ENCODE data around the gene P2RX5. TPM values are rescaled to one million over a fixed set of nuclear protein-coding genes. Genes with fewer than 3 reads are reported as not detected.
A peak's percentile ranks its signal among the peaks of the same experiment; 100 is the strongest.

P2RX5 gene
- total RNA-seq, 2 donors from 2014 or later = 46.5 to 60.1 TPM

- Mint-ChIP-seq H3K9me3 (no peaks in the 10 kb centered on the region), H3K27ac (peak overlapping the region; percentile 46)
- ATAC-seq (replicated peaks in 1 of 2) = no peak
These were observed 60.3 kb downstream of the P2RX5 start for GRCh38 chr17:3635474-3636153.

GRCh38 chr17:3632287-3632686 is 63.7 kb downstream of the P2RX5 start:
- DNase-seq (no peak), ATAC-seq (replicated peaks in 1 of 2) (no peak)
- Mint-ChIP-seq H3K36me3 (ENCODE audit: insufficient read depth in 2 of 2) (peaks cover 2 to 5% of the 10 kb centered on the region in 2 donors), H3K9me3 (no peaks in the 10 kb centered on the region), H3K4me3 (no peak overlapping the region), H3K27me3 (ENCODE audit: low read depth) (no peaks in the 10 kb centered on the region), H3K4me1 (ENCODE audit: low read depth) (peaks cover 19% of the 10 kb centered on the region), H3K27ac (no peak overlapping the region)

More at GRCh38 chr17:3635474-3636153, 60.3 kb downstream of the P2RX5 start:
- Mint-ChIP-seq H3K36me3 (ENCODE audit: insufficient read depth in 2 of 2) (no peaks in the 10 kb centered on the region), H3K27me3 (ENCODE audit: low read depth) (no peaks in the 10 kb centered on the region), H3K4me3 (peak overlapping the region; percentile 95 to 98), H3K4me1 (ENCODE audit: low read depth) (peaks cover 44% of the 10 kb centered on the region)
- DNase-seq = no peak

GRCh38 chr17:3630781-3631180 is 65.2 kb downstream of the P2RX5 start:
- H3K9me3 Mint-ChIP-seq = no peaks in the 10 kb centered on the region
- DNase-seq = no peak
- H3K36me3 Mint-ChIP-seq (ENCODE audit: insufficient read depth in 2 of 2) = peaks cover 2 to 16% of the 10 kb centered on the region in 2 donors
- no peaks in the 10 kb centered on the region for H3K27me3 Mint-ChIP-seq (ENCODE audit: low read depth)
- H3K4me1 Mint-ChIP-seq (ENCODE audit: low read depth) = peaks cover 15% of the 10 kb centered on the region
- no peak overlapping the region for H3K4me3 Mint-ChIP-seq
- no peak for ATAC-seq (replicated peaks in 1 of 2)
- no peak overlapping the region for H3K27ac Mint-ChIP-seq

DNA sequence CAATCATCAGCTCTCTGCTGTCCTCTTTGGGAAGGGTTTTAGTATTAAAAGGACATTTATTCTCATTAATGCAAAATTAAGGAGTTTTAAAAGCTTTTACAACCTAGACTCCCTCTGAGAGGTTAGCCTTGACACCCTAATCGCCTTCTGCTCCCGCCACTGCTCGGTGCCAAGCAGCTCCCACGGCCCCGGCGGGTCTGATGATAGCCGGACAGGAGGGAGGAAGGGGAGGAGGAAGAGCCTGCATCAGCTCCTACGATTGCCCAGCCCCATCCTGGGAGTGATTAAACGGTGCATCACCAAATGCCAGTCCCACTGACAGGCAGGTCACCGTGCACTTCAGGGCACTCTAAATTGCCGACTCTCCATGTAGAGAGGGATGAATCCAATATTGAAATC is 68.2 kb downstream of the P2RX5 start:
- Mint-ChIP-seq H3K36me3 (ENCODE audit: insufficient read depth in 2 of 2) (peaks cover 2 to 20% of the 10 kb centered on the region in 2 donors), H3K27me3 (ENCODE audit: low read depth) (no peaks in the 10 kb centered on the region), H3K27ac (no peak overlapping the region), H3K4me3 (no peak overlapping the region), H3K4me1 (ENCODE audit: low read depth) (no peaks in the 10 kb centered on the region), H3K9me3 (no peaks in the 10 kb centered on the region)
- DNase-seq (no peak), ATAC-seq (replicated peaks in 1 of 2) (no peak)

DNA sequence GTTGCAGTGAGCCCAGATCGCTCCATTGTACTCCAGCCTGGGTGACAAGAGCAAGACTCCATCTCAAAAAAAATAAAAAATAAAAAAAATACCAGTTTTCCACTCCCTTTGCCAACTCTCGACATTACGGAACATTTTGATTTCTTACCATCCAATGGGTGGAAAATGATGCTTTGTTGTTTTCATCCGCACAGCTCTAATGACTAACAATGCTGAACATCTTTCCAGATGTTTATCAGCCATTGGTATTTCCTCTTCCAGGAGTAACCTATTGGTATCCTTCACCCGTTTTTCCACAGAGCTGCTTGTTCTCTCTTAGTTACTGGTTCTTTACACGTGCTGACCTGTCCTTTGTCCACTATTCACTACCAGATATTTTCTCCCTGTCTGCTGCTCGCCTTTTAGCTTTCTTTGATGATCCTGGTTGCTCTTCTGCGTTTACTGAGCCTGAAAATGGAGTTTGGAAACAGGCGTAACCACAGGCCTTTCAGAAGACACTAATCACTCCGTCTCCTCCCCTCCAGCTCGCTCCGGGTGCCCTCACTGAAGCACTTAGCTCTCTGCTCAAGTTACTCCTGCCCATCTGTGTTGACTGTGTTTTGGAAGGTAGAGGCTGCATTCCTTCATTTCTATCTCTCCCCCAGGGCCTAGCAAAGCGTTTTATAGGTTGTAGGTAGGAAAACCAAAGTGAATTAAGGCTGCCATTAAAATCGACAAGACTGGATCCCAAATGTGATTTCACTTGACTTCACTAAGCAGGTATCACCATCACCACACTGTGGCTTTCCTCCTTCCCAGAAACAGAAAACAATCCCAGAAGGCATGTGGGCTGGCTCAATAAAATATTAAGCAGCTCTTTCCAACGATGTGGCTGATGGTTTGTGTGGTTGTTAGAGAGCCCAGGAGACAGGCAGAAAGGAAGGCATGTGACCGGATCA is 68.9 kb downstream of the P2RX5 start:
- Mint-ChIP-seq H3K4me1 (ENCODE audit: low read depth) (no peaks in the 10 kb centered on the region), H3K4me3 (no peak overlapping the region), H3K27me3 (ENCODE audit: low read depth) (no peaks in the 10 kb centered on the region), H3K36me3 (ENCODE audit: insufficient read depth in 2 of 2) (peaks cover 2 to 20% of the 10 kb centered on the region in 2 donors), H3K9me3 (no peaks in the 10 kb centered on the region), H3K27ac (no peak overlapping the region)
- ATAC-seq (replicated peaks in 1 of 2) = no peak
- no peak for DNase-seq

Other genes with a start within 250 kb of the P2RX5 start
- gene SPATA22, start 224.3 kb downstream of the P2RX5 start, total RNA-seq = under 1 TPM in 1 of 2 donors, not detected in 1; 0.37 TPM
- gene ASPA, start 220.2 kb downstream of the P2RX5 start, total RNA-seq = under 1 TPM in 1 of 2 donors, not detected in 1; 0.34 TPM
- gene TRPV3, start 138.3 kb downstream of the P2RX5 start, total RNA-seq = 1 to 10 TPM; 2.0 to 2.6 TPM
- gene TRPV1, start 86.7 kb downstream of the P2RX5 start, total RNA-seq = 1 to 10 TPM; 4.1 to 5.1 TPM
- gene SHPK, start 59.9 kb downstream of the P2RX5 start, total RNA-seq = 1 to 10 TPM; 9.2 to 9.4 TPM
- 10 to 100 TPM; 10.5 to 12.1 TPM for gene CTNS, start 59.4 kb downstream of the P2RX5 start, total RNA-seq
- 10 to 100 TPM; 10.6 to 12.3 TPM for gene TAX1BP3, start 27.6 kb downstream of the P2RX5 start, total RNA-seq
- 10 to 100 TPM; 44.0 to 45.0 TPM for gene EMC6, start 27.3 kb downstream of the P2RX5 start, total RNA-seq
- gene HASPIN, start 27.7 kb upstream of the P2RX5 start, total RNA-seq = 10 to 100 TPM; 23.2 to 25.7 TPM
- 10 to 100 TPM; 62.1 to 86.3 TPM for gene ITGAE, start 105.0 kb upstream of the P2RX5 start, total RNA-seq
- gene NCBP3, start 150.1 kb upstream of the P2RX5 start, total RNA-seq = 10 to 100 TPM; 65.1 to 65.8 TPM
- 1 to 10 TPM; 2.2 to 2.6 TPM for gene CAMKK1, start 196.9 kb upstream of the P2RX5 start, total RNA-seq
- 1 to 10 TPM; 1.6 to 2.3 TPM for gene P2RX1, start 220.3 kb upstream of the P2RX5 start, total RNA-seq